SKM-1 treated with dmso at 0.1 percent for 144 hours (cell line): ENCODE measurements around the gene OR2Y1.
"Not testable (repeated sequence)": the region's sequence is repeated elsewhere in the genome, so short reads cannot be mapped to it uniquely, and the experiment has no call there.

Experiments
- DNase-seq: peaks from one replicate; lab custom pipeline; 2025; ENCODE audit not compliant: unreplicated experiment; lab: John Stamatoyannopoulos, UW

Gene OR2Y1

DNA sequence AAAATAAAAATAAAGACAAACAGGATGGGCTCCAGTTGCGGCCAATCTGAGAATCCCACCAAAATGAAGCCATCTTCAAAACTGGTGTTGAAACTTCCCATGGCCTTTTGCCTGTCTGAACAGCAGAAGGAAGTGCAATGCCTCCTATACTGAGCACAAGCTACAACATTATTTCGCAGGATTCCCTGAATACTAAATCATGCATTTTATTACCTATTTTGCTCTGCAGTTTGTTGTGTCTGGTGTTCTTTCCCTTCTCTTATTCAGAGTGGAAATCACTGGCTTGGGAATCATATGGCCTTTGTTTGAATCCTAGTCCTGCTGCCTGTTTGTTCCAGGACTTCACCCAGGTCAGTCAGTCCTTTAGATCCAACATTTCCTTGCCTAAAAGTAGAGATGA lies at the start of gene OR2Y1:
OR2Y1 (minus strand) TSS at position 101 of the 400 bp plus-strand sequence; CDS start at position 101, 0 bp downstream.
- DNase-seq: no peak

DNA sequence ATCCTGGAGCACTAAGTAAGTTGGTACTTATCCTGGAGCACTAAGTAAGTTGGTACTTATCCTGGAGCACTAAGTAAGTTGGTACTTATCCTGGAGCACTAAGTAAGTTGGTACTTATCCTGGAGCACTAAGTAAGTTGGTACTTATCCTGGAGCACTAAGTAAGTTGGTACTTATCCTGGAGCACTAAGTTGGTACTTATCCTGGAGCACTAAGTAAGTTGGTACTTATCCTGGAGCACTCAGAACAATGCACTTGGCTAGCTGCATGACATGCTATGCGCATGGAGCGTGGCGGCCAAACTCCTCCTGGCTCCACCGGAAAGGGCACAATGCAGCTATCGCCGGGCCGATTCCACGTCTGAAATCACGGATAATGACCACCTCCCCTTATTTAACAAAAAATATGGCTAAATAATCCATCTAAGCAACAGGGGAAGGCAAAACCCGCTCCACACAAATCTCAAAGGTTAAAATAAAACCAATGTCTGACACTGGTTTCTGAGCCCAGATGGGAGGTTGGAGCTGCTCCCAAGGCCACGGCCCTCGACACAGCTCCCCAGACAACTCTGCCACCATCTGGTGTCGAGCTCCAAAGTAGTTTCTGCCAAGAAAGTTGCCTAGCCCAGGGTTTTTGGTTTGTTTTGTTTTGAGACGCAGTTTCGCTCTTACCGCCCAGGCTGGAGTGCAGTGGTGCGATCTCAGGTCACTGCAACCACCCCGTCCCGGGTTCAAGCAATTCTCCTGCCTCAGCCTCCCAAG lies 49.0 kb upstream of the OR2Y1 start:
- not testable (repeated sequence) for DNase-seq

DNA sequence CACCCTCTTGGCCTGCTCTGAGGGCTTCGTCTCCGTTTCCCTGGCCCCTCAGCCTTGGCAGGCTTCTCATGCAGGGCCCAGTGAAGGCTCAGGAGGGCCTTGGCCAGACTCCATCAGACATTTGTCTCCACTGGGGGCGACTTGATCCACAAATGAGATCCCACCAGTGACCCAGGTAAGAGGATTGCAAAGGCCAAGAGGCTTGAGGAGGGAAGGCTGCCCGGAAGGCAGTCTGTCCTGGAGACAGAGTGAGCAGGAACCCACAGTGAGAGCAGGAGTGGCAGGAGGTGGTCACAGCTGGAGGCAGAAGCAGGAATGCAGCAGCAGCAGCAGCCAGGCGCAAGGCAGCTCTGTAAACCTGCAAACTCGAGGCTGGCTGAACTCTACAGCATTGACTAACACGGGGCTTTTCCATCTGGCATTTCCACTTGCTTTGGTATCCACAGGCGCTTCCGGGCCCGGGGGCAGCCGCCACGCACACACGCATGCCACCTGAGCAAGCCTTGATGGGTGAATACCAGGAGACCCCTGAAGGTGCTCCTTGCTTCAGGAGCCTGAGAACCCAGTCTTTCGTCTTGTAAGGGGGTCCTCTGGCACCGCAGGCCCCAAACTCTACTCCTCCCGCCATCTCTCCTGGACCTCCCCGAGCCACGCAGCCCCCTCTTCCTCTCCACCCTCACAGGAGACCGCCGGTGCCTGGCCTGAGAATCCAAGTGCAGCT lies 48.0 kb upstream of the OR2Y1 start:
- no peak for DNase-seq

DNA sequence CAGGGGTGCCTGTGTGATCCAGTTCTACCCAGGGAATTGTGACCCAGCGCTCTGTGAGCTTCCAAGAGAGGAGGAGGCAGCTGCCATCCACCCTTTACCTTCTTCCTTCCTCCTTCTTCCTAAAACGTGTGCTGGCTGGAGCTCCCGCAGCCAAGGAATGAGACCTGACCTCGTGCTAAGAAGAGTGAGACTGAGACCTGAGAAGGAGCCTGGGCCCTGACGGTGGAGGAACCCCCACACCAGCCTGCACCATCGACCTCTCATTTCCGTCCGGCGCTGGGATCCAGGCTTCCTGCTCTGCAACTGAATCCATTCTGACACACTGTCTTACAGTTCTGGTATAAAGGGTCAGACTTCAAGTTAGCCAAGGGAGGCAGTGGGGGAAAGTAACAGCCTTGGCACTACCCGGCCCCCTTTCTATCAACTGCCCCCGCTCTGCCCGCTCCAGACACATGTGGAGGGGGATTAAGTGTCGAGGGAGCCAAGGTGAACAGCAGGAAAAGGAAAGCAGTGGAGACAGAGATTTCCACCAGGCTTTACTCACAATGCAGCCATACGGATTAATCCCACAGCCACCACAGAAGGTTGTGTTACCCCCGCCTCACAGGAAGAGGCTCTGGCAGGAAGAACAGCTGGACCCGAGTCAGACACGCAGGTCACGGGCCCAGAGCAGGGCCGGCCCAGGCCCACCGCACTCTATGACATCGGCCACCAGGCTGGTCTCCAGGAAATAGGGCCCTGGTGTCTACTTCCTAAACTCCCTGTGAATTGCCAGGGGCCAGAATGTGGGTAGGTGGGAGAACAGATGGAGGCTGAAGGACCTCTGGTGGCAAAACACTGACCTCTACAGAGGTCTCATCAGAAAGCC lies 46.9 kb upstream of the OR2Y1 start:
- DNase-seq: no peak

DNA sequence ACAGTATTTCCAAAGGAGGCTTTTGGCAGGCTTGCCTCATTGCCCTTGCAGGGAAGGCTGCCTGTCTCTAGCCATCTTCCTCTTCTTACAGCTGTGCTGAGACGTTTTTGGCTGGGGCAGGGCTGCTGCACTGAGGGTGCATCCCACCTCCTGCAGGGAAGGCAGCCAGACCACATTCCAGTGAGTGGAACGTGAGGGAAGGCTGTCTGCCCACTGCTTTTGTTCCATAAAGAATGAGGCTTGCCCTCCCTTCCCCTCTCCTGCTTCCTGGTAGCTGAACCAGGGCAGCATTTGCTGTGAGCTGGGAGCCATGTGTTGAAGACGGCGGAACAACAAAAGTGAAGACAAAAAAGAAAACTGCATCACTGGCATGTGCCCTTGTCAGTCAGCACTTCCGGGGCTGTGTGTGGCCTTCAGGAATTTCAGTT lies 46.0 kb upstream of the OR2Y1 start:
- no peak for DNase-seq

- no peak for DNase-seq
Measured at GRCh38 chr5:180785121-180785781, 45.4 kb upstream of the OR2Y1 start.

GRCh38 chr5:180784497-180785097 lies 44.7 kb upstream of the OR2Y1 start:
- peak; percentile 53 for DNase-seq

DNA sequence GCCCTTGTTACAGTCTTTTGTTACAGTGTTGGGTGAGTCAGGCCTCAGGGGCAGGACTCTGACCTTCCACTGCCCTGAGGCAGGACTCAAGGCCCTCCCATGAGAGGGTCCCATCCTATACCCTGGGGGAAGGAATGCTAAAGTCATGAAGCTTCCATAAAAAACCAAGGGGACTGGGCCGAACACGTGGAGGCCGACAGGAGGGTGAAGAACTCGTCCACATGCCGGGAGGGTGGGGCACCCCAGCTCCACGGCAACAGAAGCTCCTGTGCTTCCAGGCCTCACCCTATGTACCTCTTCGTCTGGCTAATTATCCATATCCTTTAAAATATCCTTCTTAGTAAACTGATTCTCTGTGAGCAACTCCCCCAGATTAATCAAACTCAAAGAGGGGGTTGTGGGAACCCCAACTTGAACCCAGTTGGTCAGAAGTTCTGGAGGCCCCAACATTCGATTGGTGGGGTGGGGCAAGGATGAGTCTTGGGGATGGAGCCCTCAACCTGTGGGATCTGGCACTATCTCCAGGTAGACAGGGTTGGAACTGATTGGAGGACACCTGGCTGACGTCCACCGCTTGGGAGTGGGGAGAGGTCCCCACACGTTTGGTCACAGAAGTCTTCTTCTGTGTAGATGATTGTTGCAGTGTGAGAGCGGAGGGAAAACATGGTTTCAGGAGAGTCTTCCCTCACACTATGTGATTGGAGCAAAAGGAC lies 43.6 kb upstream of the OR2Y1 start:
- no peak for DNase-seq

GRCh38 chr5:180782748-180783147 lies 42.9 kb upstream of the OR2Y1 start:
- no peak for DNase-seq

- DNase-seq: not testable (repeated sequence)
Measured at GRCh38 chr5:180781900-180782326, 42.1 kb upstream of the OR2Y1 start.

GRCh38 chr5:180779985-180780610 lies 40.2 kb upstream of the OR2Y1 start:
- DNase-seq: no peak

- no peak for DNase-seq
Measured at GRCh38 chr5:180777475-180777874, 37.6 kb upstream of the OR2Y1 start.

DNA sequence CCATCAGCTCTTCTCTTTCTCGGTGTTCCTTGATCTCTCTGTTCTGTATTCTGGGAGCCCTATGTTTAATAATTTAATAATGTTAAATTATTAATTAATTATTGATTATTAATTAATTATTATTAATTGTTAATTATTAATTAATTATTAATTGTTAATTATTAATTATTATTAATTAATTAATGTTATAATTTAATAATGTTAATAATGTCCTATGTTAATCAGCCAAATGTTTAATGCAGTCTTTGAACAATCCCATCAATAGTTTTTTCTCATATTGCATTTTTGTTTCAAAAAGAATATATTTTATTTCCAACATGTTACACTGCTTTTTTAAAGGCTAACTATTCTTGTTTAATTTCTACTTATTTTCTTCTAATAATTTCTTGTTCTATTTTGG lies 36.5 kb upstream of the OR2Y1 start:
- DNase-seq: no peak

GRCh38 chr5:180775624-180776023 lies 35.8 kb upstream of the OR2Y1 start:
- no peak for DNase-seq

- no peak for DNase-seq
Measured at GRCh38 chr5:180771839-180772238, 32.0 kb upstream of the OR2Y1 start.

DNA sequence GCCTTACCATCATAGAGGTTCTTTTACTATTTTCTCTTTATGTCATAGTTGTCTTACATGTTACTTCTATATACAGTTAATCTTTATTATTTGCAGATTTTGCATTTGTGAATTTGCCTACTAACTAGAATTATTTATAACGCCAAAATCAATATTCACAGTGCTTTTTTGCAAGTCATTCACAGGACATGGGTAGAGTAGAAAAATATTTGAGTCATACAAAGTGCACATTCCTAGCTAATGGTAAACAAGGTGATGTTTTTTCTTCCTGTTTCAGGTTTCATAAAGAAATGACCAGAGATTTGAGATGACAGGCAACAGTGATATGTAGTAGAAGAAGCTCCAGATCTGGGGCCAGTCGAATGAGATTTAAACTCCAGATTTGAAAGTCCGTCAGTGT lies 30.0 kb upstream of the OR2Y1 start:
- no peak for DNase-seq

DNA sequence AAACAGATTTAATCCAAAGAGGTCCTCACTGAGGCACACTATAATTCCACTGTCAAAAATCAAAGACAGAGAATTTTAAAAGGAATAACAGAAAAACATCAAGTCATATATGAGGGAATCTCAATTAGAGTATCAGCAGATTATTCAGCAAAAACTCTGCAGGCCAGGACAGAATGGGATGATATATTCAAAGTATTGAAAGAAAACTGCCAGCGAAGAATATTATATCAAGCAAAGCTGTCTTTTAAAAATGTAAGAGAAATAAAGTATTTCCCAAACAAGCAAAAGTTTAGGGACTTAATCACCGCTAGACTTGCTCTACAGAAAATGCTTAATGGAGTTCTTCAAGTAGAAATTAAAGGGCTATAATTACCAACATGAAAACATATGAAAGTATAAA lies 15.7 kb upstream of the OR2Y1 start:
- DNase-seq: no peak

GRCh38 chr5:180744253-180744652 lies 4.4 kb upstream of the OR2Y1 start:
- no peak for DNase-seq

GRCh38 chr5:180742727-180743126 lies 2.9 kb upstream of the OR2Y1 start:
- no peak for DNase-seq
